ENCODE measurements around the gene CMSS1. TPM values are rescaled to one million over a fixed set of nuclear protein-coding genes. Genes with fewer than 3 reads are reported as not detected.

Gene CMSS1
- total RNA-seq, 1 experiment from 2014 or later, result 64.1 TPM

DNA sequence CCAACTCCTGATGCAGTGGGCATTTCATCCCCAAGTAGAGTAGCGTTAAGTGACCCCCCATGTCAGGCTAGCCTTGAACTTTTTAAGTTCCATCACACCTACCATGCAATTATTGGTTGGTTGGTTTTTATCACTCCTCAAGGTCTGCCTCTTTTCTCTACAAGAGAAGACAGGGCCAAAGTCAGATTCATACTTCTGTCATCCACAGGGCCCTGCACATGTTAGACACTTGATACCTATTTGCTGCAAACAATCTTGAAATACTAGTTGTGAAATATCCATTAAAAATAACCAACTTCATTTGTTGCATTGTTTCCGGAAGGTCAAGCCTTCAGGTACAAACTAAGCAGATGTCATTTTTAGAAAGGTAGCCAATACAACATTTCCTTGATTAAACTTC is 1.2 kb downstream of the CMSS1 start:
- no peak overlapping the region for H2AFZ ChIP-seq (ENCODE audit: low read depth, low read length, poor library complexity, severe bottlenecking)
- no peaks in the 10 kb centered on the region for H3K27me3 ChIP-seq (ENCODE audit: insufficient read depth, low read length)
- H4K20me1 ChIP-seq (ENCODE audit: insufficient read depth), result no peaks in the 10 kb centered on the region
- H3K4me1 ChIP-seq (ENCODE audit: control insufficient read depth in 1 of 2, insufficient read depth in 2 of 2, low read length in 2 of 2), result peaks cover 5 to 22% of the 10 kb centered on the region in 2 experiments; a peak in 2 of 4 replicates
- ChIA-PET RAD21 (ENCODE audit: low non-redundant PET in 1 of 2, low total read pairs in 2 of 2, uncharacterized antibody in 2 of 2, unreplicated experiment in 2 of 2) (no interaction called here), CTCF (no interaction called here), POLR2A (no interaction called here)
- TF ChIP-seq, protein P1, sequence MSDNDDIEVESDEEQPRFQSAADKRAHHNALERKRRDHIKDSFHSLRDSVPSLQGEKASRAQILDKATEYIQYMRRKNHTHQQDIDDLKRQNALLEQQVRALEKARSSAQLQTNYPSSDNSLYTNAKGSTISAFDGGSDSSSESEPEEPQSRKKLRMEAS (IDR thresholded peaks at IDR 0.05), result no peak
- TF ChIP-seq SRF (IDR thresholded peaks at IDR 0.05; ENCODE audit: low read depth) (no peak), EZH2 (IDR thresholded peaks at IDR 0.05) (no peak), EGR1 (IDR thresholded peaks at IDR 0.05; ENCODE audit: low read depth) (no peak)
- H3K4me2 ChIP-seq (ENCODE audit: low read length), result peak overlapping the region; percentile 90
- H3K9me2 ChIP-seq (ENCODE audit: insufficient read depth), result no peaks in the 10 kb centered on the region
- no TSS peak for BruUV-seq (replicated peaks)
- H3K79me2 ChIP-seq (ENCODE audit: insufficient read depth, low read length), result peaks cover 46% of the 10 kb centered on the region
- ATAC-seq, result no peak
- intact Hi-C loops (cut with micrococcal nuclease), result no loop called here
- H3K4me3 ChIP-seq (replicated peaks in 1 of 2; ENCODE audit: low read depth in 1 of 2, low read length in 2 of 2), result peak overlapping the region; percentile 65 to 74
- no peaks in the 10 kb centered on the region for H3K9me3 ChIP-seq (ENCODE audit: control insufficient read depth in 1 of 2, insufficient read depth in 1 of 2, low read depth in 1 of 2, low read length in 2 of 2)
- peak overlapping the region; percentile 70 for H3K9ac ChIP-seq (ENCODE audit: low read length)
- no peak for DNase-seq (ENCODE audit: low read depth, low spot score)
- H3K27ac ChIP-seq (ENCODE audit: low read depth, low read length), result no peak overlapping the region
- H3K36me3 ChIP-seq (ENCODE audit: control insufficient read depth in 1 of 2, insufficient read depth in 2 of 2, low read length in 2 of 2), result no peaks in the 10 kb centered on the region

DNA sequence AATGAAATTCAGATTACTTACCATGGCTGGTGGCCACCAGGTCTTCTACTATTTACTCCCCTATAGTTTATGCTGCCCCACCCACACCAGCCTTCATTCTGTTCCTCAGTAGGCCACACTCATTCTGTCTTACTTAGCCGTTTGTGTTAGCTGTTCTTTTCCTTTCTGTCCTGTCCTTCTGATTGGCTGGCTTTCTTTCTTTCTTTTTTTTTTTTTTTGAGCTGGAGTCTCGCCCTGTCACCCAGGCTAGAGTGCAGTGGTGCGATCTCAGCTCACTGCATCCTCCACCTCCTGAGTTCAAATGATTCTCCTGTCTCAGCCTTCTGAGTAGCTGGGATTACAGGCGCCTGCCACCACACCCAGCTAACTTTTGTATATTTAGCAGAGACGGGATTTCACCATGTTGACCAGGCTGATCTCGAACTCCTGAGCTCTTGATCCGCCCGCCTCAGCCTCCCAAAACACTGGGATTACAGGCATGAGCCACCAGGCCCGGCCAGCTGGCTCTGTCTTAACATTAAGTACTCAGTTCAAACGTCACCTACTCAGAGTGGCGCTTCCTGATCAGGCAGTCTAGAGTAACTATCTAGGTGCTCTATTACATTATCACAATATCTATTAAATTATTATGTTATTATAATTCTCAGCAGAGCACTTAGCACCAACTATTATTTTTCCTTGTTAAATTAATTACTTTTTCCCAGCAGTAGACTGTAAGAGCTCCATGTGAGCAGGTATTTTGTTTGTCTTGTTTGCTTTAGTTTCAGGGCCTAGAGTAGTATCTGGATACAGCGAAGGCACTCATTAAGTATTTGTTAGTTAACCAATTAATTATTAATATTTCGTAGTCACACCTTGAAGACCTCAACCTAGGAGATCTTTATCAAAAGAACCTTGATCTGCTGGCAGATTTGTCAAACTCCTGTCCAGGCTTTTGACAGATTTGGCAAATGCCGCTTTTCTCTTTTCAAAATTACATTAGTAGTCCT is 6.4 kb downstream of the CMSS1 start:
- ChIA-PET CTCF (interaction anchor here (0.8 to 1.5 kb wide), 3 partner anchors 8 to 19 kb away, joined by 3 to 12 read pairs (median 4); no protein-coding TSS in a partner anchor), RAD21 (ENCODE audit: low non-redundant PET in 1 of 2, low total read pairs in 2 of 2, uncharacterized antibody in 2 of 2, unreplicated experiment in 2 of 2) (interaction anchor here in 1 of 2 experiments (0.6 kb wide), 1 partner anchor 432 kb away, joined by 4 read pairs; no protein-coding TSS in a partner anchor), POLR2A (no interaction called here)
- Histone ChIP-seq H3K9ac (ENCODE audit: low read length) (no peak overlapping the region), H3K79me2 (ENCODE audit: insufficient read depth, low read length) (peaks cover 78% of the 10 kb centered on the region), H2AFZ (ENCODE audit: low read depth, low read length, poor library complexity, severe bottlenecking) (no peak overlapping the region), H3K27me3 (ENCODE audit: insufficient read depth, low read length) (no peaks in the 10 kb centered on the region), H4K20me1 (ENCODE audit: insufficient read depth) (0 out of 2 replicates have a peak, but pooled peaks cover 4% of the 10 kb centered on the region), H3K9me3 (ENCODE audit: control insufficient read depth in 1 of 2, insufficient read depth in 1 of 2, low read depth in 1 of 2, low read length in 2 of 2) (no peaks in the 10 kb centered on the region), H3K4me3 (replicated peaks in 1 of 2; ENCODE audit: low read depth in 1 of 2, low read length in 2 of 2) (no peak overlapping the region), H3K4me2 (ENCODE audit: low read length) (no peak overlapping the region), H3K36me3 (ENCODE audit: control insufficient read depth in 1 of 2, insufficient read depth in 2 of 2, low read length in 2 of 2) (no peaks in the 10 kb centered on the region), H3K9me2 (ENCODE audit: insufficient read depth) (no peaks in the 10 kb centered on the region), H3K27ac (ENCODE audit: low read depth, low read length) (no peak overlapping the region), H3K4me1 (ENCODE audit: control insufficient read depth in 1 of 2, insufficient read depth in 2 of 2, low read length in 2 of 2) (peaks cover 13 to 16% of the 10 kb centered on the region in 2 experiments)
- DNase-seq (ENCODE audit: low read depth, low spot score) (no peak), ATAC-seq (no peak)
- intact Hi-C loops (cut with micrococcal nuclease), result no loop called here
- no TSS peak for BruUV-seq (replicated peaks)
- TF ChIP-seq ZNF274 (IDR thresholded peaks at IDR 0.05; ENCODE audit: low read depth, low read length), result no peak
- no peak for TF ChIP-seq EZH2phosphoT487 (IDR thresholded peaks at IDR 0.05; ENCODE audit: borderline replicate concordance)
- TF ChIP-seq, protein P2, sequence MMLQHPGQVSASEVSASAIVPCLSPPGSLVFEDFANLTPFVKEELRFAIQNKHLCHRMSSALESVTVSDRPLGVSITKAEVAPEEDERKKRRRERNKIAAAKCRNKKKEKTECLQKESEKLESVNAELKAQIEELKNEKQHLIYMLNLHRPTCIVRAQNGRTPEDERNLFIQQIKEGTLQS (IDR thresholded peaks at IDR 0.05), result no peak
- no peak for TF ChIP-seq EGR1 (IDR thresholded peaks at IDR 0.05; ENCODE audit: low read depth)
- TF ChIP-seq ELF1 (IDR thresholded peaks at IDR 0.05; ENCODE audit: borderline replicate concordance, low read depth), result no peak
- no peak for TF ChIP-seq POLR2A (IDR thresholded peaks at IDR 0.05; ENCODE audit: borderline replicate concordance, extremely low read depth, insufficient read depth, insufficient read length)
- TF ChIP-seq SP1 (IDR thresholded peaks at IDR 0.05; ENCODE audit: low read depth), result no peak
- no peak for TF ChIP-seq EZH2 (IDR thresholded peaks at IDR 0.05)
- no peak for TF ChIP-seq POLR2AphosphoS5 (IDR thresholded peaks at IDR 0.05; ENCODE audit: low read depth, low read length)
- TF ChIP-seq CBX3 (IDR thresholded peaks at IDR 0.05; ENCODE audit: low read depth), result no peak
- TF ChIP-seq TCF7L2 (IDR thresholded peaks at IDR 0.05; ENCODE audit: borderline replicate concordance, extremely low read depth, insufficient read depth, insufficient read length), result no peak
- TF ChIP-seq, protein P1 (IDR thresholded peaks at IDR 0.05), result no peak
- TF ChIP-seq, protein P3, sequence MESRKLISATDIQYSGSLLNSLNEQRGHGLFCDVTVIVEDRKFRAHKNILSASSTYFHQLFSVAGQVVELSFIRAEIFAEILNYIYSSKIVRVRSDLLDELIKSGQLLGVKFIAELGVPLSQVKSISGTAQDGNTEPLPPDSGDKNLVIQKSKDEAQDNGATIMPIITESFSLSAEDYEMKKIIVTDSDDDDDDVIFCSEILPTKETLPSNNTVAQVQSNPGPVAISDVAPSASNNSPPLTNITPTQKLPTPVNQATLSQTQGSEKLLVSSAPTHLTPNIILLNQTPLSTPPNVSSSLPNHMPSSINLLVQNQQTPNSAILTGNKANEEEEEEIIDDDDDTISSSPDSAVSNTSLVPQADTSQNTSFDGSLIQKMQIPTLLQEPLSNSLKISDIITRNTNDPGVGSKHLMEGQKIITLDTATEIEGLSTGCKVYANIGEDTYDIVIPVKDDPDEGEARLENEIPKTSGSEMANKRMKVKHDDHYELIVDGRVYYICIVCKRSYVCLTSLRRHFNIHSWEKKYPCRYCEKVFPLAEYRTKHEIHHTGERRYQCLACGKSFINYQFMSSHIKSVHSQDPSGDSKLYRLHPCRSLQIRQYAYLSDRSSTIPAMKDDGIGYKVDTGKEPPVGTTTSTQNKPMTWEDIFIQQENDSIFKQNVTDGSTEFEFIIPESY (IDR thresholded peaks at IDR 0.05; ENCODE audit: extremely low read depth, insufficient replicate concordance, low read length), result no peak
- no peak for TF ChIP-seq JUND (IDR thresholded peaks at IDR 0.05)
- TF ChIP-seq ZFX (IDR thresholded peaks at IDR 0.05), result no peak
